HEK293T (cell line): ENCODE data around the gene TCOF1.

ENCODE experiments used
- ARNT ChIP-seq: fragments of 450-650 bp; IDR thresholded peaks from 2 replicates; pipeline ENCODE4 v1.6.1; 2017; ENCODE audit warnings: mild to moderate bottlenecking
- BHLHE40 ChIP-seq: fragments of 450-650 bp; IDR thresholded peaks from 2 replicates; pipeline ENCODE4 v1.6.1; 2016; ENCODE audit warnings: mild to moderate bottlenecking, moderate library complexity, borderline replicate concordance
- CTBP1 ChIP-seq: fragments of 450-650 bp; IDR thresholded peaks from 2 replicates; pipeline ENCODE4 v1.6.1; 2016; ENCODE audit warnings: borderline replicate concordance
- ELF4 ChIP-seq: fragments of 450-650 bp; IDR thresholded peaks from 2 replicates; pipeline ENCODE4 v1.6.1; 2017; ENCODE audit warnings: antibody characterized with exemption
- FOXA1 ChIP-seq: fragments of 450-650 bp; IDR thresholded peaks from 2 replicates; pipeline ENCODE4 v1.6.1; 2016; ENCODE audit warnings: mild to moderate bottlenecking
- FOXK2 ChIP-seq: fragments of 450-650 bp; IDR thresholded peaks from 2 replicates; pipeline ENCODE4 v1.6.1; 2016; ENCODE audit warnings: mild to moderate bottlenecking
- FOXM1 ChIP-seq: fragments of 450-650 bp; IDR thresholded peaks from 2 replicates; pipeline ENCODE4 v1.6.1; 2017; ENCODE audit warnings: mild to moderate bottlenecking, borderline replicate concordance
- HDGF ChIP-seq: fragments of 450-650 bp; IDR thresholded peaks from 2 replicates; pipeline ENCODE4 v1.6.1; 2017; ENCODE audit warnings: antibody characterized with exemption, borderline replicate concordance
- SP1 ChIP-seq: fragments of 450-650 bp; IDR thresholded peaks from 2 replicates; pipeline ENCODE4 v1.6.1; 2017
- SUZ12 ChIP-seq: fragments of 450-650 bp; IDR thresholded peaks from 2 replicates; pipeline ENCODE4 v1.6.1; 2016; ENCODE audit warnings: mild to moderate bottlenecking
- TARDBP ChIP-seq: fragments of 450-650 bp; IDR thresholded peaks from 2 replicates; pipeline ENCODE4 v1.6.1; 2016
- ZNF384 ChIP-seq: fragments of 450-650 bp; IDR thresholded peaks from 2 replicates; pipeline ENCODE4 v1.6.1; 2016
- TF ChIP-seq, protein P1 (sequence below): fragments of 450-650 bp; IDR thresholded peaks from 2 replicates; pipeline ENCODE4 v1.6.1; 2016

DNA sequence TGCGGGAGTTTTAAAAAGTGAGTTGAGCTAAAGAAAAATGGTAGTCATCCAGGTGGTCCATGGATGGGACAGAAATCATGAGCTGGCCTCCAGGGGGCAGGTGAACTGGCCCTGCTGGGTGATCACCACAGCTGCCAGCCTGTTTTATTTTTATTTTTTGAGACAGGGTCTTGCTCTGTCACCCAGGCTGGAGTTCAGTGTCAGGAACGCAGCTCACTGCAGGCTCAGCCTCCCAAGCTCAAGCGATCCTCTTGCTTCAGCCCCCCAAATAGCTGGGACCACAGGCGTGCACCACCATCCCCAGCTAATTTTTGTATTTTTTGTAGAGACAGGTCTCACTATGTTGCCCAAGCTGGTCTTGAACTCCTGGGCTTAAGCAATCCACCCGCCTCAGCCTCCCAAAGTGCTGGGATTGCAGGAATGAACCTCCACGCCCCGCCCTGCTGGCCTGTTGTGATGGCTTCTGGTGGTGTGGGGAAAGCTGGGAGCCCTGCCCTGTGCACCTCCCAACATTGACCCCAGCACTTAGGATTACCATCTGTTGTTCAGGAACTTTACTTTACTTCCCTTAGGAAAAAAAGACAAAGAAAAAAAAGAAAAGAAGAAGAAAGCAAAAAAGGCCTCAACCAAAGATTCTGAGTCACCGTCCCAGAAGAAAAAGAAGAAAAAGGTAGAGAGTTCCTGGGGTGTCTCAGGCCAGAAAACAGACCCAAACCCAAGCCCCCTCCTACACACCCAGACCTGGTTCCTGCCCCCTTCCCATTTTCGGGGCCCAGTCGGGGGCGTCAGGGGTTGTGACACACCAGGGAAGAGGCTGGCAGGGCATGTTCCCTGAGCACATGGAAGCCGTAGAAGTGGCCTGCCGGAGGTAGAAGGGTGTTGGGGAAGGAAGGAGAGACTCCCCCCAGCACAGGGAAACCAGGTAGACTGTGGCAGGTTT lies 40.6 kb downstream of the TCOF1 start:
- TF ChIP-seq, protein P1, sequence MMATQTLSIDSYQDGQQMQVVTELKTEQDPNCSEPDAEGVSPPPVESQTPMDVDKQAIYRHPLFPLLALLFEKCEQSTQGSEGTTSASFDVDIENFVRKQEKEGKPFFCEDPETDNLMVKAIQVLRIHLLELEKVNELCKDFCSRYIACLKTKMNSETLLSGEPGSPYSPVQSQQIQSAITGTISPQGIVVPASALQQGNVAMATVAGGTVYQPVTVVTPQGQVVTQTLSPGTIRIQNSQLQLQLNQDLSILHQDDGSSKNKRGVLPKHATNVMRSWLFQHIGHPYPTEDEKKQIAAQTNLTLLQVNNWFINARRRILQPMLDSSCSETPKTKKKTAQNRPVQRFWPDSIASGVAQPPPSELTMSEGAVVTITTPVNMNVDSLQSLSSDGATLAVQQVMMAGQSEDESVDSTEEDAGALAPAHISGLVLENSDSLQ: no peak
- no peak for TF ChIP-seq FOXM1
- no peak for TF ChIP-seq FOXA1
- TF ChIP-seq FOXK2: no peak
- TF ChIP-seq ARNT: no peak
- no peak for TF ChIP-seq ELF4
- TF ChIP-seq SP1: no peak
- TF ChIP-seq ZNF384: no peak
- no peak for TF ChIP-seq HDGF
- no peak for TF ChIP-seq SUZ12
- no peak for TF ChIP-seq BHLHE40
- TF ChIP-seq TARDBP: no peak
- no peak for TF ChIP-seq CTBP1
